IPS DF 6.9 (cell line): Measurements from ENCODE around the gene ZNF212.
"Not testable (repeated sequence)": the region's sequence is repeated elsewhere in the genome, so short reads cannot be mapped to it uniquely, and the experiment has no call there.

Experiments
- DNase-seq: peaks from one replicate; pipeline ENCODE4 v3.0.0-alpha.2; 2013; ENCODE audit warnings: low read depth, low spot score
- H3K27ac ChIP-seq: one replicate; pipeline ENCODE4 v1.5.1; 2013; ENCODE audit warnings: low read length, control low read depth
- H3K27me3 ChIP-seq: 2 replicates; pipeline ENCODE4 v1.6.1; 2013; ENCODE audit warnings: mild to moderate bottlenecking, low read length; ENCODE audit not compliant: control insufficient read depth, insufficient read depth
- H3K36me3 ChIP-seq: 2 replicates; pipeline ENCODE4 v1.6.1; 2013; ENCODE audit warnings: low read length; ENCODE audit not compliant: control insufficient read depth, insufficient read depth
- H3K4me1 ChIP-seq: 2 replicates; pipeline ENCODE4 v1.6.1; 2013; ENCODE audit warnings: low read length; ENCODE audit not compliant: control insufficient read depth, insufficient read depth
- H3K4me3 ChIP-seq: 2 replicates; pipeline ENCODE4 v1.5.1; 2013; ENCODE audit warnings: mild to moderate bottlenecking, low read length
- H3K9me3 ChIP-seq: 2 replicates; pipeline ENCODE4 v1.6.1; 2013; ENCODE audit warnings: low read length, inconsistent platforms; ENCODE audit not compliant: control insufficient read depth, insufficient read depth
- WGBS: extraction: QIAGEN DNeasy Blood & Tissue Kit; methylation state at CpG from one replicate; pipeline ENCODE4 v1.1.7; 2013; ENCODE audit warnings: mixed read lengths, missing lambda C conversion rate; ENCODE audit not compliant: insufficient read length, insufficient coverage; 5-methylcytosine and 5-hydroxymethylcytosine counted together

Gene ZNF212

DNA sequence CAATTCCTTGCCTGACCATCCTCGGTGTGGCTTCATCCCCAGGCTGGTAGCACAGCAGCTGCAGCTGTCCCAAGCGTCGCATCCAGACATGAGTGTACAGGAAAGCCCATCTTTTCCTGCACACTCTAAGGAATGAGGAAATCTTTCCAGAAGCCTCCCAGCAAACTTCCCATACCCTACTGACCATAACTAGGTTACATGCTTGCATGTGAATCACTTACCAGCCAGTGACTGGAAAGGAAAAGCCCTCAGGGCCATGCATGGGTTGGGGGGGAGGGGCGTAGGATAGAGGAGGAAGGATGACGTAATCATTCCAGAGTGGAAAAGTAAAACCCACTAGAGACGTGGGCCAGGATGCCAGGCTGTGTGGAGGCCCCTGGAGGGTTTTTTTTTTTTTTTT is 18.9 kb upstream of the ZNF212 start:
- no peaks in the 10 kb centered on the region for H3K9me3 ChIP-seq
- H3K27ac ChIP-seq: no peak overlapping the region
- H3K4me3 ChIP-seq: no peak overlapping the region
- H3K36me3 ChIP-seq: peaks cover 20% of the 10 kb centered on the region
- no CpG with 5 or more reads among the region's 6 CpGs for WGBS
- no peak for DNase-seq
- H3K4me1 ChIP-seq: no peaks in the 10 kb centered on the region
- H3K27me3 ChIP-seq: no peaks in the 10 kb centered on the region

DNA sequence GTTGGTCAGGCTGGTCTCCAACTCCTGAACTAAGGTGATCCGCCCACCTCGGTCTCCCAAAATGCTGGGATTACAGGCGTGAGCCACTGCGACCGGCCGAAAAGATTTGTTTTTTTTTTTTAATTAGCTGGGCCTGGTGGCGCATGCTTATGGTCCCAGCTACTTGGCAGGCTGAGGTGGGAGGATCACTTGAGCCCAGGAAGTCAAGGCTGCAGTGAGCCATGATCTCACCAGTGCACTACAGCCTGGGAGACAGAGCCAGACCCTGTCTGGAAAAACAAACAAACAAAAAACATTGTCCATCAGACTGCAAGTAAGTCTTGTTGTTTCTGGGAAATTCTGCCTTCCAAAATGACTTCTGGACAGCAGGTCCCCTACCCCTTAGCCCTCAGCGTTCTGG is 16.3 kb upstream of the ZNF212 start:
- DNase-seq: no peak
- Histone ChIP-seq H3K36me3 (peaks cover 14% of the 10 kb centered on the region), H3K4me3 (no peak overlapping the region), H3K27ac (no peak overlapping the region), H3K27me3 (no peaks in the 10 kb centered on the region), H3K9me3 (no peaks in the 10 kb centered on the region), H3K4me1 (no peaks in the 10 kb centered on the region)
- no CpG with 5 or more reads among the region's 8 CpGs for WGBS

DNA sequence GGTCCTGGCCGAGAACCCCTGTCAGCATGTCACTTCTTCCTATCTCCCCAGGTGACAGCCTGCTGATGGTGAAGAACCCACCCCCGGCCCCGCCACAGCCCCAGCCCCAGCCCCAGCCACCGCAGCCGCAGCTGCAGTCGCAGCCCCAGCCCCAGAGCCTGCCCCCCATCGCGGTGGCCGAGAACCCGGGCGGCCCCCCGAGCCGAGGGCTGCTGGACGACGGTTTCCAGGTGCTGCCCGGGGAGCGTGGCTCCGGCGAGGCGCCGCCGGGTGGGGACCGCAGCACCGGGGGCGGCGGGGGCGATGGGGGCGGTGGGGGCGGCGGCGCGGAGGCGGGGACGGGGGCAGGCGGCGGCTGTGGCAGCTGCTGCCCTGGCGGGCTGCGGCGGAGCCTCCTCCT is 15.7 kb upstream of the ZNF212 start:
- Histone ChIP-seq H3K9me3 (no peaks in the 10 kb centered on the region), H3K36me3 (peaks cover 14% of the 10 kb centered on the region), H3K27me3 (no peaks in the 10 kb centered on the region), H3K27ac (no peak overlapping the region), H3K4me1 (no peaks in the 10 kb centered on the region), H3K4me3 (no peak overlapping the region)
- no peak for DNase-seq
- WGBS: no CpG with 5 or more reads among the region's 39 CpGs

DNA sequence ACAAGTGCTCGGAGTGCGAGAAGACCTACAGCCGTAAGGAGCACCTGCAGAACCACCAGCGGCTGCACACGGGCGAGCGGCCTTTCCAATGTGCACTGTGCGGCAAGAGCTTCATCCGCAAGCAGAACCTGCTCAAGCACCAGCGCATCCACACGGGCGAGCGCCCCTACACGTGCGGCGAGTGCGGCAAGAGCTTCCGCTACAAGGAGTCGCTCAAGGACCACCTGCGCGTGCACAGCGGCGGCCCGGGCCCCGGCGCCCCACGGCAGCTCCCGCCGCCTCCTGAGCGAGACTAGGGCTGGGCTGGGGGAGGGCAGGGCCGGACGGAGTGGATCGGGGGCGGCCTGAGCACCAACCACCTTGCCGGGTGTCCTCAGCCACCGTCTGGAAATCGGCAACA is 15.1 kb upstream of the ZNF212 start:
- no peaks in the 10 kb centered on the region for H3K9me3 ChIP-seq
- no peaks in the 10 kb centered on the region for H3K4me1 ChIP-seq
- H3K27ac ChIP-seq: no peak overlapping the region
- no peaks in the 10 kb centered on the region for H3K27me3 ChIP-seq
- WGBS: no CpG with 5 or more reads among the region's 37 CpGs
- H3K4me3 ChIP-seq: no peak overlapping the region
- DNase-seq: no peak
- H3K36me3 ChIP-seq: peaks cover 12% of the 10 kb centered on the region

DNA sequence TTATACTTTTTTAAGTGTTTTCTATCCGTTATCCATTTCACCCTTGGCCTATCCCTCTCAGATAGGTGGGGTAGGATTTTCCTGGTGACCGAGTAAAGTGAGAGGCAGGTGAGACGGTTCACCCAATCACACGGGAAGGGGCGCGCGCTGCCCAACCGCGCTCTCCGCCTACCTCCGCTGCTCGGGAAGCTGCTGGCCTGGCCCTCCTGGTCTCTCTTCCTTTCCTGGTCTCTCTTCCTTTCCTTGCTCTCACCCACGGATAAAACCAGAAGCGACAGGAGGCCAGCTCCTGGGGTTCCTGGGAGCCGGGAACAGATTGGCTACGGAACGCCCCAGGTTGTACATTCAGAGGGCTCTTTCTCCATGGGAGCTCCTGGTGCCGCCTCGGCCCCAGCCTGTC is 14.3 kb upstream of the ZNF212 start:
- H3K9me3 ChIP-seq: no peaks in the 10 kb centered on the region
- peaks cover 12% of the 10 kb centered on the region for H3K36me3 ChIP-seq
- no peaks in the 10 kb centered on the region for H3K27me3 ChIP-seq
- no peak for DNase-seq
- no CpG with 5 or more reads among the region's 19 CpGs for WGBS
- H3K27ac ChIP-seq: no peak overlapping the region
- H3K4me3 ChIP-seq: no peak overlapping the region
- no peaks in the 10 kb centered on the region for H3K4me1 ChIP-seq

DNA sequence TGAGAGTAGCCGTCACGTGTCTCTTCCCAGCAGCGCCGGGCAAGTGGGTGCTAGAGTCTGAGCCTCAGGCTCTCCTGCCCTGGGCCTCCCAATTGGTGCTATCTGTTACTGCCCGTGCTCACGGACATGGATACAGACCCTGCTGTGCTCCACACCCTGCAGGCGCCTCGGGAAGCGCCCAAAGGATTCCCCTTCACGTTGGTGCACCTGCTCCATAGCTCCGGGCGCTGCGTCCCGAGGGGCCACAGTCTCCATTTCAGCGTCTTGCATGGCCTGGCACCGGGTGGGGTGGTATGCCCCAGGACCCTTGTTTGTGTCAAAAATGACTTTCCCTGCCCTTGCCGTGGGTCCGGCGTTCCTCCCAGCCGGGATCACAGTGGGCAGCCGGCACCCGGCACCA is 13.8 kb upstream of the ZNF212 start:
- no CpG with 5 or more reads among the region's 22 CpGs for WGBS
- Histone ChIP-seq H3K9me3 (no peaks in the 10 kb centered on the region), H3K36me3 (peaks cover 9% of the 10 kb centered on the region), H3K4me1 (no peaks in the 10 kb centered on the region), H3K27me3 (no peaks in the 10 kb centered on the region), H3K27ac (no peak overlapping the region), H3K4me3 (no peak overlapping the region)
- no peak for DNase-seq

DNA sequence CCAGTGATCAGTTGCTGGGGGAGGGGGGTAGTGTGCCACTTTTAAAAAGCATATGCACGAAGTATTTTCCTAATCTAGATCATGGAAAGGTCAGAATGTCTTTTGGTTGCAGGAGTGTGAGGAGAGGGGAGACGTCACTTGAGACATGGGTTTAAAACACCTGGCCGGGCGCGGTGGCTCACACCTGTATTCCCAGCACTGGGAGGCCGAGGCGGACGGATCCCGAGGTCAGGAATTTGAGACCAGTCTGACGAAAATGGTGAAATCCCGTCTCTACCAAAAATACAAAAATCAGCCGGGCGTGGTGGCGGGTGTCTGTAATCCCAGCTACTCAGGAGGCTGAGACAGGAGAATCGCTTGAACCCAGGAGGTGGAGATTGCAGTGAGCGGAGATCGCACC is 13.1 kb upstream of the ZNF212 start:
- not testable (repeated sequence) for H3K36me3 ChIP-seq, H3K9me3 ChIP-seq, H3K27ac ChIP-seq, H3K4me3 ChIP-seq, H3K27me3 ChIP-seq, H3K4me1 ChIP-seq, DNase-seq
- no CpG with 5 or more reads among the region's 17 CpGs for WGBS

DNA sequence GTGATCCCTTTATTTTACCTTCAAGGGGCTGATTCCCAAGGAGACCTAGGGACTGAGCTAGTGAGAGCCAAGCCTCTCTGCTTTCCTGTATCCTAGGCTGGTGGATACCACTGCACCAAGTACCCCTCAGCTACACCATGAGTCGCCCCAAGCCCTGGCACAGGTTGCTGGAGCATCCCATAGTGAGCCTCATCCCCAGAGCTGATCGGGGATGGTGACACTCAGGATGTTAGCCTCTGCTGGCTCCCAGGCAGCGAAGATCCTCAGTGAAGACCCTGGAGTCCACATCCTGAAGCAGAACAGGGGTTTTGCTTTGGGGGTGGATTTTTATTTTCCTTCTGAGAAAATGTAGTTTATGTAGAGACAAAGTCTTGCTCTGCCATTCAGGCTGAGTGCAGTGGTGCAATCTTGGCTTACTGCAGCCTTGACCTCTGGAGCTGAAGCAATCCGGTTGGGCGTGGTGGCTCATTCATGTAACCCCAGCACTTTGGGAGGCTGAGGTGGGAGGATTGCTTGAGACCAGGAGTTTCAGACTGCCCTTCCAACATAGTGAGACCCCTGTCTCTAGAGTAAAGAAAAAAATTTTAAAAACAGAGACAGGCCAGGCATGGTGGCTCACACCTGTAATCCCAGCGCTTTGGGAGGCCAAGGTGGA is 12.5 kb upstream of the ZNF212 start:
- peaks cover 9% of the 10 kb centered on the region for H3K36me3 ChIP-seq
- DNase-seq: no peak
- no peaks in the 10 kb centered on the region for H3K9me3 ChIP-seq
- no CpG with 5 or more reads among the region's 6 CpGs for WGBS
- H3K27ac ChIP-seq: no peak overlapping the region
- H3K4me3 ChIP-seq: no peak overlapping the region
- H3K4me1 ChIP-seq: no peaks in the 10 kb centered on the region
- H3K27me3 ChIP-seq: no peaks in the 10 kb centered on the region

DNA sequence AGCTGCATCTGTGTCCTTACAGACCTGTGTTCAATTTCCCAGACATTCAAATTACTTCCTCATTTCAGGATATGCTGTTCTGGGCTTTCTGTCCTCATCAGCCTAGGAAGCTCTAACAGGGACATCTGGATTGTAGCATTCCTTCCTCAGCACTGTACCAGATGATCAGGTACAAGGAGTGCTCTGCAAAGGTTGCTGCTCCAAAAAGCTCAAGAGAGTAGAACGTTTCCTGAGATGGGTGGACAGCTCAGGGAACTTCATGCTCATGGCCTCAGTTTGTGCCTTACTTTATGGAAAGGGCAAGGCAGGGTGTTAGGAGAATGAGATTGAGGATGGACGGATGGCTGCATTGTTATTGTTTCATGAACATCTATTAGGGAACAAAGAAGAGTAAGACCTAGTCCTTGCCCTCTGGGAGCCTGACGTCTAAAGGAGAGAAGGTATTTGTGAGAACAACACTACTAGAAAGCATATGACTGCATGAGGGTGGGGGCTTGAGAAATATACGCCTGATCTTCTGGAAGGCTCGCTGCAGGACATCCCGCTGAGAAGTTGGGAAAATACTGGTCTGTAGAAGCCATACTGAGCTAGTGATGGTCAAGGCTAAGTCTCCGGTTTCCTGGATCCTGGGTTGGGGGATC is 10.5 kb upstream of the ZNF212 start:
- no CpG with 5 or more reads among the region's 7 CpGs for WGBS
- no peak for DNase-seq
- no peak overlapping the region for H3K4me3 ChIP-seq
- H3K27ac ChIP-seq: no peak overlapping the region
- no peaks in the 10 kb centered on the region for H3K9me3 ChIP-seq
- no peaks in the 10 kb centered on the region for H3K4me1 ChIP-seq
- H3K36me3 ChIP-seq: peaks cover 5% of the 10 kb centered on the region
- no peaks in the 10 kb centered on the region for H3K27me3 ChIP-seq

DNA sequence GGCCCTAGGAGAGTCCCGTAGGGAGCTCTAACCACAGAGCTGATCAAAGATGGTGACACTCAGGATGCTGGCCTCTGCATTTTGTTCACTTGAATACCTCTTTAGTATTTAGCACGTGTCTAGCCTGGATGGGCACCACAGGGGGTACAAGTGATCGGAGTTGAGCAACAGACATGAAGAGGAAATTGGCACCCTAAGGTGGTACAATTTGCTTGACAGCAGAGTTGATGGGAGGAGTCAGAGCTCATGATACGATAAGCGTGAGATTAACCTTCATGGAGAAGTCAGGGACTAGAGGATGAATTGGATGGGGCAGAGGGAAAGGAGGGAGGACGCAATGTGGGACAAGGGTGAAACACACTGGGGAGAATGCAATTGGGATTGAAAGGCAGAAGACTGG is 9.9 kb upstream of the ZNF212 start:
- no peak overlapping the region for H3K4me3 ChIP-seq
- no peaks in the 10 kb centered on the region for H3K4me1 ChIP-seq
- H3K27me3 ChIP-seq: no peaks in the 10 kb centered on the region
- H3K36me3 ChIP-seq: no peaks in the 10 kb centered on the region; the same call in none of the 2 replicates
- H3K9me3 ChIP-seq: no peaks in the 10 kb centered on the region
- WGBS: no CpG with 5 or more reads among the region's 6 CpGs
- no peak overlapping the region for H3K27ac ChIP-seq
- no peak for DNase-seq

DNA sequence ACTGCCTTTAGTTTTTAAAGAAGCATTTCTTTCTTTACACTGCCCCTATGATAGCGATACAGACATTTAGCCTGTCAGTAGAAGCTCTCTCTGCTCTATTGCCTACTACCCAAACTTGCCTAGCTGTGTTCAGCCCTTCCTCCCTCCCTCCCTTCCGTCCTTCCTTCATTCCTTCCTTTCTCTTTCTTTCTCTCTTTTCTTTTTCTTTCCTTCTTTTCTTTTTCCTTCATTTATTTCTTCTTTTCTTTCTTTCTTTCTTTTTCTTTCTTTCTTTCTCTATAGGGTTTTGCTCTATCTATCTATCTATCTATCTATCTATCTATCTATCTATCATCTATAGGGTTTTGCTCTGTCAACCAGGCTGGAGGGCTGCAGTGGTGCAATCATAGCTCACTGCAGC is 7.1 kb upstream of the ZNF212 start:
- no peak for DNase-seq
- WGBS: 100% methylated on average over 1 of the region's 2 CpGs
- Histone ChIP-seq H3K27me3 (no peaks in the 10 kb centered on the region), H3K9me3 (no peaks in the 10 kb centered on the region), H3K4me3 (no peak overlapping the region), H3K4me1 (no peaks in the 10 kb centered on the region), H3K36me3 (no peaks in the 10 kb centered on the region), H3K27ac (no peak overlapping the region)
